Panc1 (cell line): Measurements from ENCODE around the gene HUS1B. TPM values are rescaled to one million over a fixed set of nuclear protein-coding genes. Genes with fewer than 3 reads are reported as not detected.

ENCODE experiments used
- ATAC-seq: fragments of 200-7000 bp; cut with Tn5 transposase; 2 replicates; pipeline ENCODE4 v1.9.1; 2020; ENCODE audit warnings: mild to moderate bottlenecking, moderate library complexity
- BruUV-seq: library from RNA; stranded (reverse); fragments of 400-500 nt; replicated peaks from 2 replicates; lab custom pipeline; 2021; lab: Mats Ljungman, UMichigan
- CTCF ChIA-PET: fragments of 300-600 bp; sonication (Branson Sonifier 250); formaldehyde crosslinking; loops from one replicate; lab custom pipeline; 2022; ENCODE audit warnings: antibody characterized with exemption; lab: Charles Lee
- POLR2A ChIA-PET: fragments of 300-600 bp; sonication (Branson Sonifier 250); formaldehyde crosslinking; loops from one replicate; lab custom pipeline; 2022; ENCODE audit warnings: antibody characterized with exemption; lab: Charles Lee
- DNase-seq: peaks from one replicate; pipeline ENCODE4 v3.0.0-alpha.2; 2010; ENCODE audit warnings: low read depth, low spot score
- H3K27ac ChIP-seq: 2 replicates; pipeline ENCODE4 v1.5.1; 2011; ENCODE audit warnings: mild to moderate bottlenecking, low read length, inconsistent platforms
- H3K27me3 ChIP-seq: fragments of 200-500 bp; sonication (Bioruptor generic); 2 replicates; pipeline ENCODE4 v1.6.0; 2014; ENCODE audit warnings: low read length, inconsistent platforms; ENCODE audit not compliant: control insufficient read depth, insufficient read depth
- H3K36me3 ChIP-seq: fragments of 200-500 bp; sonication (Bioruptor generic); 2 replicates; pipeline ENCODE4 v1.5.1; 2014; ENCODE audit warnings: inconsistent platforms, mild to moderate bottlenecking, low read length, moderate library complexity; ENCODE audit not compliant: control insufficient read depth, insufficient read depth
- H3K4me1 ChIP-seq: 2 replicates; pipeline ENCODE4 v1.5.1; 2011; ENCODE audit warnings: inconsistent platforms, mild to moderate bottlenecking, low read length, moderate library complexity; ENCODE audit not compliant: control insufficient read depth, insufficient read depth
- H3K4me3 ChIP-seq, 2 experiments: 2 replicates each; pipeline ENCODE4 v1.5.1; 2011 to 2012; ENCODE audit warnings: low read depth in 2 of 2, low read length in 2 of 2, mild to moderate bottlenecking in 2 of 2, inconsistent platforms in 1 of 2, moderate library complexity in 1 of 2
- H3K9me3 ChIP-seq: fragments of 200-500 bp; sonication (Bioruptor generic); 2 replicates; pipeline ENCODE4 v1.5.1; 2014; ENCODE audit warnings: low read depth, mild to moderate bottlenecking, inconsistent platforms, low read length, moderate library complexity; ENCODE audit not compliant: control insufficient read depth, insufficient read depth
- POLR2AphosphoS5 ChIP-seq: IDR thresholded peaks from 2 replicates; pipeline ENCODE4 v1.6.1; 2012; ENCODE audit warnings: mild to moderate bottlenecking, low read depth, low read length, moderate library complexity
- SIN3A ChIP-seq: IDR thresholded peaks from 2 replicates; pipeline ENCODE4 v1.6.1; 2012; ENCODE audit warnings: low read depth, mild to moderate bottlenecking, low read length, moderate library complexity, borderline replicate concordance; ENCODE audit not compliant: insufficient read depth
- TCF7L2 ChIP-seq: IDR thresholded peaks from 2 replicates; pipeline ENCODE4 v1.6.1; 2011; ENCODE audit warnings: mild to moderate bottlenecking, low read depth, low read length, inconsistent platforms
- in situ Hi-C: cut with HindIII; loops from 2 replicates; pipeline ENCODE4 v1.10.0; 2016; ENCODE audit warnings: low sequenced_read_pairs, low pct_unique_long_range_greater_than_20kb
- intact Hi-C: fragments of 100-400 bp; cut with micrococcal nuclease; formaldehyde crosslinking; loops from one replicate; pipeline ENCODE4 v1.10.0; 2022; ENCODE audit not compliant: unreplicated experiment
- total RNA-seq: library from RNA; stranded (reverse); gene quantifications from one replicate; pipeline ENCODE4 v1.2.1, GENCODE V29; 2021; ENCODE audit not compliant: unreplicated experiment
- TF ChIP-seq, protein P1 (sequence below), 2 experiments: IDR thresholded peaks; 2 replicates each; pipeline ENCODE4 v1.6.1; 2011 to 2012; ENCODE audit warnings: low read depth in 2 of 2, control low read depth in 1 of 2, low read length in 1 of 2, mild to moderate bottlenecking in 1 of 2, moderate library complexity in 1 of 2; ENCODE audit not compliant: insufficient read depth in 1 of 2
- TF ChIP-seq, protein P2 (sequence below): fragments of 450-650 bp; IDR thresholded peaks from 2 replicates; pipeline ENCODE4 v1.5.1; 2017; ENCODE audit warnings: mild to moderate bottlenecking

The HUS1B gene
- total RNA-seq, 1 experiment from 2014 or later, result 0.74 TPM

- intact Hi-C loops, result no loop called here
- no peak overlapping the region for H3K4me3 ChIP-seq
- ChIA-PET POLR2A (no interaction called here), CTCF (no interaction called here)
- no peak for DNase-seq
- no peak overlapping the region for H3K27ac ChIP-seq
- ATAC-seq, result no peak
- H3K9me3 ChIP-seq, result no peaks in the 10 kb centered on the region
- BruUV-seq, result no TSS peak
- H3K36me3 ChIP-seq, result no peaks in the 10 kb centered on the region
- TF ChIP-seq SIN3A, result no peak
- TF ChIP-seq, protein P1, sequence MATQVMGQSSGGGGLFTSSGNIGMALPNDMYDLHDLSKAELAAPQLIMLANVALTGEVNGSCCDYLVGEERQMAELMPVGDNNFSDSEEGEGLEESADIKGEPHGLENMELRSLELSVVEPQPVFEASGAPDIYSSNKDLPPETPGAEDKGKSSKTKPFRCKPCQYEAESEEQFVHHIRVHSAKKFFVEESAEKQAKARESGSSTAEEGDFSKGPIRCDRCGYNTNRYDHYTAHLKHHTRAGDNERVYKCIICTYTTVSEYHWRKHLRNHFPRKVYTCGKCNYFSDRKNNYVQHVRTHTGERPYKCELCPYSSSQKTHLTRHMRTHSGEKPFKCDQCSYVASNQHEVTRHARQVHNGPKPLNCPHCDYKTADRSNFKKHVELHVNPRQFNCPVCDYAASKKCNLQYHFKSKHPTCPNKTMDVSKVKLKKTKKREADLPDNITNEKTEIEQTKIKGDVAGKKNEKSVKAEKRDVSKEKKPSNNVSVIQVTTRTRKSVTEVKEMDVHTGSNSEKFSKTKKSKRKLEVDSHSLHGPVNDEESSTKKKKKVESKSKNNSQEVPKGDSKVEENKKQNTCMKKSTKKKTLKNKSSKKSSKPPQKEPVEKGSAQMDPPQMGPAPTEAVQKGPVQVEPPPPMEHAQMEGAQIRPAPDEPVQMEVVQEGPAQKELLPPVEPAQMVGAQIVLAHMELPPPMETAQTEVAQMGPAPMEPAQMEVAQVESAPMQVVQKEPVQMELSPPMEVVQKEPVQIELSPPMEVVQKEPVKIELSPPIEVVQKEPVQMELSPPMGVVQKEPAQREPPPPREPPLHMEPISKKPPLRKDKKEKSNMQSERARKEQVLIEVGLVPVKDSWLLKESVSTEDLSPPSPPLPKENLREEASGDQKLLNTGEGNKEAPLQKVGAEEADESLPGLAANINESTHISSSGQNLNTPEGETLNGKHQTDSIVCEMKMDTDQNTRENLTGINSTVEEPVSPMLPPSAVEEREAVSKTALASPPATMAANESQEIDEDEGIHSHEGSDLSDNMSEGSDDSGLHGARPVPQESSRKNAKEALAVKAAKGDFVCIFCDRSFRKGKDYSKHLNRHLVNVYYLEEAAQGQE (IDR thresholded peaks at IDR 0.05; ENCODE audit: insufficient read depth in 1 of 2, low read depth in 2 of 2, low read length in 1 of 2), result no peak
- TF ChIP-seq, protein P2, sequence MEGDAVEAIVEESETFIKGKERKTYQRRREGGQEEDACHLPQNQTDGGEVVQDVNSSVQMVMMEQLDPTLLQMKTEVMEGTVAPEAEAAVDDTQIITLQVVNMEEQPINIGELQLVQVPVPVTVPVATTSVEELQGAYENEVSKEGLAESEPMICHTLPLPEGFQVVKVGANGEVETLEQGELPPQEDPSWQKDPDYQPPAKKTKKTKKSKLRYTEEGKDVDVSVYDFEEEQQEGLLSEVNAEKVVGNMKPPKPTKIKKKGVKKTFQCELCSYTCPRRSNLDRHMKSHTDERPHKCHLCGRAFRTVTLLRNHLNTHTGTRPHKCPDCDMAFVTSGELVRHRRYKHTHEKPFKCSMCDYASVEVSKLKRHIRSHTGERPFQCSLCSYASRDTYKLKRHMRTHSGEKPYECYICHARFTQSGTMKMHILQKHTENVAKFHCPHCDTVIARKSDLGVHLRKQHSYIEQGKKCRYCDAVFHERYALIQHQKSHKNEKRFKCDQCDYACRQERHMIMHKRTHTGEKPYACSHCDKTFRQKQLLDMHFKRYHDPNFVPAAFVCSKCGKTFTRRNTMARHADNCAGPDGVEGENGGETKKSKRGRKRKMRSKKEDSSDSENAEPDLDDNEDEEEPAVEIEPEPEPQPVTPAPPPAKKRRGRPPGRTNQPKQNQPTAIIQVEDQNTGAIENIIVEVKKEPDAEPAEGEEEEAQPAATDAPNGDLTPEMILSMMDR, result no peak
- TF ChIP-seq POLR2AphosphoS5, result no peak
- peaks cover 31% of the 10 kb centered on the region for H3K4me1 ChIP-seq
- in situ Hi-C loops, result no loop called here
- H3K27me3 ChIP-seq, result no peaks in the 10 kb centered on the region
Observed at GRCh38 chr6:679282-679681, 22.4 kb upstream of the HUS1B start.

DNA sequence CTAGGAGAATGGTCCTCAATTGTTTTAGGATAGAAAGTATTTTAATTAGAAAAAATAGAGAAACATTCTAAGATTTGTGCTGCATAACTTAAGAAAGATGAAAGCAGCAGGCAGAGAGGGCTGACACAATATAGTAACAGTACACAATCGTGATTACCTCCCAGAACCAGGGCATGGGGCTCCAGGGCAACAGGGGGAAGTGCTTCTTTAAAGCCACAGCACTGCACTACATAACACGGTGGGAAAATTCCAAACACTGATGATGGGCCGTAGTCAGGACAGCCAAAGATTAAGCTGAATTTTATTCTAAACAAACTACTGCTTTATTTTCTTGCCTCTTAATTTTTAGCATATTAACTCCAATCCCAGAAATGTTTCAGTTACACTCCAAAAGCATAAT is 21.6 kb upstream of the HUS1B start:
- POLR2A ChIA-PET, result no interaction called here

More for the DNA sequence above, 21.6 kb upstream of the HUS1B start:
- BruUV-seq, result no TSS peak
- Histone ChIP-seq H3K4me1 (peaks cover 24% of the 10 kb centered on the region), H3K27me3 (no peaks in the 10 kb centered on the region), H3K27ac (no peak overlapping the region), H3K36me3 (no peaks in the 10 kb centered on the region), H3K4me3 (no peak overlapping the region), H3K9me3 (no peaks in the 10 kb centered on the region)
- ATAC-seq (no peak), DNase-seq (no peak)
- intact Hi-C loops, result no loop called here
- in situ Hi-C loops, result no loop called here
- TF ChIP-seq TCF7L2 (no peak), POLR2AphosphoS5 (no peak), SIN3A (no peak)
- TF ChIP-seq, protein P2, result no peak
- TF ChIP-seq, protein P1 (IDR thresholded peaks at IDR 0.05; ENCODE audit: insufficient read depth in 1 of 2, low read depth in 2 of 2, low read length in 1 of 2), result no peak
- CTCF ChIA-PET, result no interaction called here
